Fibroblast of skin of abdomen (primary cell): ENCODE data around the gene POC1B.
A peak's percentile ranks its signal among the peaks of the same experiment; 100 is the strongest.

Experiments used
- DNase-seq: peaks from one replicate; pipeline ENCODE4 v3.0.0-alpha.2; 2013

Gene POC1B

DNA sequence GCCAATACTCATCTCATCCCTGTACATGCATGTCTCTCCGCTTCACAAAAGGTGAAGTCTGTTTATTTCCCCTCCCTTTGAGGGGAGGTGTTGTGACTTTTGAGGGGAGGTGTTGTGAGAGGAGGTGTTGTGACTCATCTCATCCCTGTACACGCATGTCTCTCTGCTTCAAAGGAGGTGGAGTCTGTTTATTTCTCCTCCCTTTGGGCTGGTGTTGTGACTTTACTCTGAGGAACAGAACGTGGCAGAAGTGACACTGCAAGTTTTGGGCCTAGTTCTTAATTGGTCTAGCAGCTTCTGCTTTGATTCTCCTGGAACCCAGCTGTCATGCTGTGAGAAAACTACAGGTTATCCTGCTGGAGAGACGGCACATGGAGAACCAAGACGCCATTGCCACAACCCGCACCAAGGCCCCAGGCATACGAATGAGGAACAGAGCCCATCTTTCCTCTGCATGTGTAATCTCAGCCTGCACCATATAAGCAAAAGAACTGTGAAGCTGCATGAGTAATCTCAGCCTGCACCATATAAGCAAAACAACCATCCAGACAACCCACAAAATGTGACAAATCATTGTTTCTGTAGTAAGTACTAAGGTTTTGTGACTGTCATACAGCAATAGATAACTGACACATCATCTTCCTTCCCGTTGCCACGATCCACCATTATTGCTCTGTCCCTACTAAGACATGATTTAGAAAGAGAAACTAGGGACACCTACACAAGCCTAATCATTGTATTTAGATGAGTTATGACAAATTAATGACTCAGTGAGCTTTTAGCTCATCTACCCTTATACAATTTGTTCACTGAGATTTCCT lies 31.2 kb downstream of the POC1B start:
- peak; percentile 39 for DNase-seq

DNA sequence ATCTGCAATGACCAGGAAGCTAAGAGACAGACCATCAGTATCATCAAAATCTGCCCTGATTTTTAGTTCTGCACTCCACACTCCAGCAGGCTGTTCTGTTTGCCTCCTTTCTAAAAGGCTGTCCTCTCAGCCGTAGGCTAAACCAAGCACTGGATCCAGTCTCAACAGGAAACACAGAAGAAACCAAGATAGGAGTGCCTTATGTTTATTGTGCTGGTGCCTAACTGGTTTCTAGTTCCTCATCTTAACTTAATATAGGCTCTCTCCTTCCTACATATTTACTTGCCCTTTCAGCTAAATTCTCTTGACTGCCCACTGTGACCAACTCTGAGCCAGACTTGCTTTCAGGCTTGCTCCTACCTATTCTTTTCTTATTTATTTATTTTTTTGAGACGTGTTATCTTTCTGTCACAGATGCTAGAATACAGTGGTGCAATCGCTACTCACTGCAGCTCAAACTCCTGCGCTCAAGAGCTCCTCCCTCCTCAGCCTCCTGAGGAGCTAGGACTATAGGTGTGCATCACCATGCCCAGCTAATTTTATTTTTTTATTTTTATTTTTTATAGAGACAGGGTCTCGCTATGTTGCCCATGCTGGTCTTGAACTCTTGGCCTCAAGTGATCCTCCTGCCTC lies 32.1 kb downstream of the POC1B start:
- no peak for DNase-seq

DNA sequence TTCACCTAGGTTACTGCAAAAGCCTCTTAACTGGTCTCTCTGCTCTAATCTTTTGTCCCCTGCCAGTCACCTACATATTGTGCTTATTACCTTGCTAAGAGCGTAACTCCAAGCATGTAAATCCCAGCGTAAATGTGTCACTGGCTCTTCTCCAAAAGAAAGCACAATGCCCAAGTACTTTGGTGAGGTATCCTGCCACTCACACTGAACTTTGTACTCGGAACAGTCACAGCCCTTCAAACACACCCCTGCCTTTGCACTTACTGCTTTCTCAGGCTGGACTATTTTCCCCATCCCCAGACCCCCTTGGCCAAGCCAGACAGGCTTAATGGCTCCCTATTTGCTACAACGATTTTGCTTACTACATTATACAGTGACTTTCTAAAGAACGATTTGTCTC lies 33.0 kb downstream of the POC1B start:
- DNase-seq, result no peak

DNA sequence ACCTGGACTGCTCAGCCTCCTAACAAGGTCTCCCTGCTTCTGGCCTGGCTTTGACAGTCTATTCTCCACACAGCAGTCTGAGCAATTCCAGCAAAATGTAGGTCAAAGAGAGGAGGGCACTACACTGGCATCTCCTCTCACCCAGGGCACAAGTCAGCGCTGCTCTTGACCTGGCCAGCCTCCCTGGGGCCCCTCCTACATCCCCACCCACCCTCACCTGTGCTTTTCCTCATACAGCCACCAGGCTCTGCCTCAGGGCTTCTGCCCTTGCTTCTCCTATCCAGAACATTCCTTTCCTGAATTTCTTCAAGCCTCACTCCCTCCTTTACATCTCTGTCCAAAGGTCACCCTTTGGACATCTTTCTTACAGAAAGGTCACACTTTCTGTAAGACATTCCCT lies 34.9 kb downstream of the POC1B start:
- no peak for DNase-seq

DNA sequence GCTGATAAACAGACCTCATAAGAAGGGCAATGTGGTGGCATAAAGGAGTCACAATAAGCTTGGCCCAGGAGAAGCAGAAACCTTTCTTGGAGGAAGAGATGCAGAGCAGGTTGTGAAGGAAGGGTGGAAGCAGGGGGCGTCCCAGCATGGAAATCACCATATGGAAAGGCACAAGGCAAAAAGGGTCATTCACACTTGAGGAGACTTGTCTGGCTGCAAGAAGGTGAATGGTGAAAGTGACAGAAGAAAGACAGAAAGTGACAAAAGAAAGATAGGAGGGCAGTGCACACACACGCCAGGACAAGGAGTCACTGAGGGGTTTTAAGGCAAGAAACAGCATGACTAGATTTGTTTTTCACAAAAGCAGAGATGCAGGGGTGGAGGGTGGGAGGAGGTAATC lies 39.6 kb downstream of the POC1B start:
- DNase-seq, result no peak

DNA sequence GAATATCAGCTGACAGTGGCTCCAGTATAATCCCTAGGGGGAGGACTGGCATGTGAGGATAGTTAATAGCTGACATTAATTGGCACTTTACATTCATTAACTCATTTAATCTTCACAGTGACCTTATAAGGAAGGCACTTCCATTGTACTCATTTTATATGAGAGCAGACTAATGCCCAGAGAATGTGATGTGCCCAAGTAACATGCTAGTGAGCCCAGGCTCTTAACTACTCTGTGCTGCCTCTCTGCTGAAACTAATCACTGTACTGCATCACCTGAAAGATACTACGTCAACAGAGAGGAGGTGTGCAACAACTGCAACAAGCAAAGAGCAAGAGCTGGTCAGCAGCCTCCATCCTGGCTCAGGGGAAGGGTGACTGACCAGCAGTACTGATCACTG lies 41.4 kb downstream of the POC1B start:
- no peak for DNase-seq

DNA sequence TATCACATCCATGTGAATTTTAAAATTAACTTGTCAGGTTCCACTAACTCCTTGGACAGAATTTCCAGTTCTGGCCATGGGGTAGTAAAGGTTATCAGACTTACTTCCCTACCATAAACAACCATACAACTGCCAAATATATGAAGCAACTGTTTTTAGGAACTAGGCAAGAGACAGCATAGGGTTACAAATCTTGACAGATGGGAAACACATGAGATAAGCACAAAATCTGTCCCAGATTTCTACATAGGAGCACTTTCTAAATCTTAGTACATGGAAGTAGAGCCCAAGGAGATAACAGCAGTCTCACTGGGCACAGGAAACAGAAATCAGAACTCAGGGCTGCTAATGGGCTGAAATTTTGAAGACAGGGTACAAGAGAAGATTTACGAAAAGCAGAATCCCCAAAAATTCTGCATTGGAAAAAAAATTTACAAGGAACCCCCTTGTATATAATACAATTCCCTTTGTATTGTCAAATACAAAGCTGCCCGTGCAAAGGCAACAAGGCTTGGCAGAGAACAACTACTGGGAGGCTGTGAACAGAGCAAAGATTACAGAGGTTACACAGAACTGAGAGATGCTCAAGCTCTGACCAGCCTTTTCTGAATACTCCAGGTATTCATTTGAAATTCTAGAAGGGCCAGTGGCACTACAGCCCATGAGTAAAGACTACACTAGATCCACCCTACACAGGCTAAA lies 44.5 kb downstream of the POC1B start:
- no peak for DNase-seq

DNA sequence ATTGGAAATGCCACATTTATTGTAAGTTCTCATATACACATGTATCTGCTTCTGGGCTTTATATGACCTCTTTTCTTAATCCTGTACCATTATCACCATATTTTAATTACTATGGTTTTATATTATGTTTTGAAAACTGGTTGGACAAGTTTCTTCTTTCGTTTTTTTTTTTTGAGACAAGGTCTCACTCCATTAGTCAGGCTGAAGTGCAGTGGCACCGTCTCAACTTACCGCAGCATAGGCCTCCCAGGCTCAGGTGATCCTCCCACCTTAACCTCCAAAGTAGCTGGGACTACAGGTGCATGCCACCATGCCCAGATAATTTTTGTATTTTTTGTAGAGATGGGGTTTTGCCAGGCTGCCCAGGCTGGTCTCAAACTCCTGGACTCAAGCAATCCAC lies 45.9 kb downstream of the POC1B start:
- no peak for DNase-seq

DNA sequence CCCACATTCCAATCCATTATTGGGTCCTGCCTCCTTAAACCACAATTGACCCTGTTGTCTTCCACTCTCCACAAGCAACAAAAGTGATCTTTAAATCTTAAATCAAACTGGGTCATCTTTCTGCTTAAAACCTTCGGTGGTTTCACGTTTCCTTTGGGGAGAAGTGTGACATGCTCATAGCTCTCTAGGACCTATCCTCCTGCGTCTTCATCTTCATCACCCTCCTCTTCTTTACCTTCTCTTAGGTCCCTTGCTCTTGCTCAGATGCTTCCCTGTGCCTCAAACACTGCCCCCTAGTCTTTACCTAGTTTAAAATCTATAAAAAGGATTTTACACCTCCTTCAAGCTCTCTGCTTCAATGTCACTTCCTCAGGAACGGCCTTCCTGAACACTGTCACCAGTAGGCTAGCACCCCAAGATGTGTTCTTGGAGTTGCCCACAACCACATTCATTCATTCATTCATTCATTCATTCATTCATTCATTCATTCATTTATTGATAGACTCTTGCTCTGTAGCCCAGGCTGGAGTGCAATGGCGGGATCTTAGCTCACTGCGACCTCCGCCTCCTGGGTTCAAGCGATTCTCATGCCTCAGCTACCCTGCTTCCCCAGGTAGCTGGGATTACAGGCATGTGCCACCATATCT lies 48.1 kb downstream of the POC1B start:
- no peak for DNase-seq

DNA sequence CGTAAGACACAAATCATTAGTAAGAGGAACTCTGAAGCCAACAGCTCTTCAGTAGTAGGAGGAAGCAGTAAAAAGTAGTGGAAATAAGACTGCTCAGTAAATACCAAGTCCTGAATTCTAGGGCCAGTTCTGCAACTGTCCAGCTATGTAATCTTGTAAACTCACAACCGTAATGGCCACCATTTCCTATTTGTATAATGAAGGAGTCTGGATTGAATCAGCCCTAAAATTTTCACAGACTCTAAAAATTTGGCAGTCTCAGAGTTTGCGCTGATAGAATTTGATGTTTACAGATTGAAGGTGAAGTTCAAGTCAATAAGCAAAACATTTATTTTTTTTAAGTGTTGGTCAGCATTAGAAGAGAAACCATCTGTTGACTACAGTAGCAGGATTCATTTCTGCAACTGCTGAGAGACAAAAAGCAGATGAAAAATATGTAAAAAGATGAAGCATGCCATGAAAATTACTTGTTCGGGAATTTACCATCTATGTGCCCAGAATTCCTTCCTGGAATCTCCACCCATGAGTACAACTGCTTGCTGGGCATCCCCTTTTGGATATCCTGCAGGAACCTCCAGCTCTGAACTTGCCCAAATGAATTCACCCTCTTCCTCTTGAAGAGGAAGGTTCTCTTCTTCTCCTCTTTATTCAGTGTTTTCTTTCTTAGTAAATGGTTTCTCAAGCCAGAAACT lies 48.8 kb downstream of the POC1B start:
- DNase-seq, result no peak

DNA sequence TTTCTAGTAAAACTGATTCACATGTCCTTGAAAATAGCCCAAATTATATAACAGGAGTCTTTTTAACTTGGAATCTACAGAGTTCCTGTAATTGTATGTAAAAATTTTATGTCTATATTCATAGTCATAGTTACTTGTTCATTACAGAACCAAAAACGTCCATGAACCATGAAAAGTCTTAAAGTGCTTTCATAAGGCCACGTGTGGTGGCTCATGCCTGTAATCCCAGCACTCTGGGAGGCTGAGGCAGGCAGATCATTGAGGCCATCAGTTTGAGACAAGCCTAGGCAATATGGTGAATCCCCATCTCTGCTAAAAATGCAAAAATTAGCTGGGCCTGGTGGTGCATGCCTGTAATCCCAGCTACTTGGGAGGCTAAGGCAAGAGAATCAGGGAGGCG lies 49.6 kb downstream of the POC1B start:
- DNase-seq, result no peak

DNA sequence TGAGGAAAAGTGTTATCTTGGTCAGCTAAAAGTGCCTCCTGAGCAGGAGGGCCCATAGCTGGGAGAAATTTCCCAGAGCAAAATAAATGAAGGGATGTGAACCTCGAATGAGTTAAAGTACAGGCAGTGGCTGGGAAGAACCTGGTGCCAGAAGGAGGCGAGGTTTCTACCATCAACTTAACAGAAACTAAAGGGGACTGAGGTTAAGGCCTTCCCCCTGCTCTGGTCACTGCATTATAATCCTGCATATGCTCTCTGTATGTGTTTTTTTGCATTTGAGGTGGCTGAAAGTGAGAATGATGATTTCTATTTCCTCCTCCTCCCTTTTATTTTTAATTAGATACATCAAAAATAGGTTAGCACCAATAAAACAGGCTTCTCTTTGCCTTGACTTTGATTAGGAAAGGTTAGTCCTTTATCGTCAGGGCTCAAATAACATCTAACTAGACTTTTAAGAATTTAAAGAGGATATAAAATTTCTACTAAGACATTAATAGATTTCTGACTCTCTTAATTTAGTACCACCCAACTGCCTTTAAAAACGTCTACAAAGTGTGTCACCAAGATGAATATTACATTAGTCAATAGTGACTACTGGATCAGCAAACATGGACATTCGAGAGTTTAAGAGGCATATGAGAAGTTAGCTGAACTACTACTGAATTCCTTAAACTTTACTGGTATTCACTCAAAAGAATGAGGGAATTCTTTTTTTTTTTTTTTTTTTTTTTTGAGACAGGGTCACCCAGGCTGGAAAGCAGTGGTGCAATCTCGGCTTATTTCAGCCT lies 50.5 kb downstream of the POC1B start:
- no peak for DNase-seq

DNA sequence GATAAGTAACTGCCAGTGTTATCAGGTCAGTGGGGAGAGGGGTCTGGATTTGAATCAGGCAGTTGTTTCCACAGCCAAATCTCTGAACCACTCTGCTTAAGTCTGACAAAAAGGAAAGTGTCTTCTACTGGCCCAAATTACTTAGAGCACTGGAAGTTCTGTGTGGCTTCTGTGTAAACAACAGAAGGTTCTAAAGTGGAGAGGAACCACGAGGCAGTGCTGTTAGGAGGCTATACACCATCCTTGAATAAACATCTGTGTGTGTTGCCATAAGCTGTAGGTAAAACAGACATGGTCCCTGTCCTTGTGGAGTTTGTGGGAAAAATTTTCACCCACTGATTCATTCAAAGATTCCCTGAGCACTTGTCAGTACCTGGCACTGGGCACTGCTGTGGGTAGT lies 51.2 kb downstream of the POC1B start:
- DNase-seq, result no peak

DNA sequence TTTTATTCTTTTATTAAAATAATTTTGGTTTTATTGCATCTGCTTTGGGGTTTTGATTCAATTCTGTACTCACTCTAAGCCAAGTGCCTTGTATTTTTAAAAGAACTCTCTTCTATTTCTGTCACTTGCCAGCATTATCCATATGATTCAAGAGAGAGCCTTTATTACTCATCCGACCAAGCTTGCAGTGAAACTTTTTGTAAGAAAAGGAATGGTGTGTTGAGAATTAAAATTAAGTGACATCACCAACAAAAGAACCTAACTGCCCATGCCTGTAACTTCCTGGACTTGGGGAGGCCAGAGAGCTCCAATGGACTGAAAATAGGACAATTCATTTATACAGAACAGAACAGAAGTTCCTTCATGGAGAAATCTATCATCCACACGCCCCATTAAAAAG lies 53.3 kb downstream of the POC1B start:
- peak; percentile 82 for DNase-seq

DNA sequence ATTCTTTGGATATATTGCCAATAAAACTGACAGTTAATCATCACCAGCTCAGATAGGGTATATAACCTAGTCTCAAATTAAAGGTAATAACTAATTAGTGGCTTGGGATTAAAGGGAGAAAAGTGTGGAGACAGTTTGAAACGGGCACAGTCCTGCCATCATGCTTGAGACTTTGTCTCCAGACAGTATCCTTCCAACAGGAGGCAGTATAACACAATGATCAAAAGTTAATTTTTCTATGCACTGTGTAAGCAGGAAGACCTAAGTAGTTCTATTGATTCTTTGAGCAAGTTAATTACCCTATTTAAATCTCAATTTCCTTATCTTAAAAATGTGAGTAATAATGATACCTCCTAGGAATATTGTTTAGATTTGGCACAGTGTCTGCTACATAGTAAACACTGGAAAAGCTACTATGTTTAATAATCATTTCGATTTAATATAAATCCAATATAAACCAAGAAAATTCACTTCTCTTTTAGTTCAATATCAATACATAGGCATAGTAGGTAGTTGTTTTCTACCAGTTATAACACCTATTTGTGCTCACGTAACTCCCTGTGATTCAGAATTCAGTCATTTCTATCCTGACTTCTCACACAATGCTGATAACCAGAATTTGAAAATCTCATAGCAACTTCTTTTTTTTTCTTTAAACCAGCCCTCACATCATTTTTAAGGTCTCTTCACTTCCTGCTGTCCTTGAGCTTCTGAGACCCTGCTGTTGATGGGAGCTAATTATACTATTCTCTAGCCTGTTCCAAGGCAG lies 54.9 kb downstream of the POC1B start:
- peak; percentile 46 for DNase-seq

DNA sequence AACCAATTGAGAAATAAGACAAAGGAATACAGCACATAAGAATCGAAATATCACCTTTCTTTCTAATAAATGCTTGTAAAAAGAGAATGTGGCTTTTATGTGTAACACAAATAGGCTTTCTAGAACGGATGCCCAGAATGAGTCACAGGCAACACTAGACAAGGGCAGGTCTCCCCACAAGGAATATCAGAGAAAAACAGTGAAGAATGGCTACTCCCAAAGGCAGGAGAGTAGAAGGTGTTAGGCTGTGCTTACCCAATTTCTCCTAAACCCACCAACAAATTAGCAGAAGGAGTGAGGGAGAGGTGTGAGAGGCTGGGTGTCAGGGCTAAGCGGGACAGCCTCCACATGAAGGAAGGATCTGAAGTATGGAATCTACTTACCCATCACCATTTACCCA lies 56.5 kb downstream of the POC1B start:
- peak; percentile 33 for DNase-seq

DNA sequence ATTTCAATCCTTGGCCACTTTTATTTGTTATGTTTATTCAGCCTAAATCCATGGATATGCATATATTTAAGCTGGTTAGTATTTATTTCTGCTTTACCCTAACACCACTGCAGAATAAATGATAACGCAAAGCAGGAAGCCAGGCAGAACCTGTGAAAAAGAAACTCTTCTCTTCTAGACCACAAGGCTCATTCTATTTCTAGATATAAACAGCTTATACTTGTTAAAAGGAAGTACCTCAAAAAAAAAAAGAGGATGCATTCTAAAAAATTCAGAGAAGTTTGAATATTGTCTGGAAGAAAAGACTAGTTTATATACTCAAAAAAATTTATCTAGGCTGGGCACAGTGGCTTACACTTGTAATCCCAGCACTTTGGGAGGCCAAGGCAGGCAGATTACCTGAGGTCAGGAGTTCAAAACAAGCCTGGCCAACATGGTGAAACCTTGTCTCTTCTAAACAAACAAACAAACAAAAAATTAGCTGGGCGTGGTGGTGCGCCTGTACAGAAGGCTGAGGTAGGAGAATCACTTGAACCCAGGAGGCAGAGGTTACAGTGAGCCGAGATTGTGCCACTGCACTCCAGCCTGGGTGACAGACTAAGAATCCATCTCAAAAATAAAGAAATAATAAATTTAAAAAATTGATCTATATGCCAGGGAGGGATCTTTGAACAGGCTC lies 57.1 kb downstream of the POC1B start:
- no peak for DNase-seq

DNA sequence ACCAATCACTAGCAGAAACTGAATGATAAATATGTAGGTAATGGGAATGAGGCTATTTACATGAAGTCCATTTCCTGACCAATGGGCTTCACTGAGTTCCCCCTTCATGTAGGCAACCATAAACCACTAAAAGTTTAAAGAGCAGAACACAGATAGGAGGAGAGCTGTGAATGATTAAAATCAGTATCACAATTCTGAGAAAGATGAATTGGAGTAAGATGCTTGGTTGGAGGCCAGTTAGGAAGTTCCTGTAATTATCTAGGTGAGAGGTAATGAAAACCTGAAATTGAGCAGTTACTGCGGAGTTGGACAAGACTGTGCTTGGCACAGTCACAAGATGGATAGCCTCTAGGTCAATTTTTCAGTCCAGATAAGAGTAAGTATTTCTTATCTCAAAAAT lies 57.8 kb downstream of the POC1B start:
- DNase-seq, result no peak

DNA sequence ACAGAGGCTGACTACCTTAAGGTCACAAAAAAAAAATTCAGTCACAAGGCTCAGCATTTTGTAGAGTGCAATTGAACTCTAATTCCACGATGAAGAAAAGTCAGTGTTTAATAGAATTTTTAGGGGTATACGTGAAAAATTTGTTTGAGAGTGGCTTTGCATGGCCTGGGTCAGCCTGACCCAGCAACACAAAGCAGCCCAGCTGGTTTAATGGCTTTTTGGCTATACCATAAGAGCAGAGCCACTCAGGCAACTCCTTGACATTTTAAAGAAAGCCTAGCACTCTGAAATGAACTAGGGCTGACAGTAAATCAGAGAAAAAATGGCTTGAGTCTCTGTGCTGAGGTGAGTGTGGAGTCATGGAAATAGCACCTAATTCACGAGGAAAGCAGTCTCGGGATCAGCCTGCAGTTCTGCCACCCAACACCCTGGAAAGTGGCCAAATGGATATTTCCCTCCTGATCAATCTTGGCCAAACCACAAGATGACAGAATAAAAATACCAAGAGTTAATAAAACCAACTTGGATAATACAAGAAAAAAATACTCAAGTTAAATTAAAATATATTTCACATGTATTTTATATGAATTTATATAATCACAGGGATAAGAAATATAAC lies 60.8 kb downstream of the POC1B start:
- DNase-seq, result peak; percentile 58
